OCI-LY7 (cell line): ENCODE data around the gene NFATC1. TPM values are rescaled to one million over a fixed set of nuclear protein-coding genes. Genes with fewer than 3 reads are reported as not detected.

ENCODE experiments used
- BruUV-seq: library from RNA; stranded (reverse); fragments of 400-500 nt; replicated peaks from 2 replicates; lab custom pipeline; 2021; lab: Mats Ljungman, UMichigan
- CTCF ChIA-PET: fragments of 300-600 bp; sonication (Branson Sonifier 250); formaldehyde crosslinking; loops from one replicate; lab custom pipeline; 2022; ENCODE audit warnings: antibody characterized with exemption; ENCODE audit not compliant: unreplicated experiment; lab: Charles Lee
- POLR2A ChIA-PET: fragments of 300-600 bp; sonication (Branson Sonifier 250); formaldehyde crosslinking; loops from one replicate; lab custom pipeline; 2022; ENCODE audit warnings: antibody characterized with exemption; lab: Charles Lee
- DNase-seq: peaks from one replicate; pipeline ENCODE4 v3.0.0-alpha.2; 2015; ENCODE audit warnings: low spot score
- H2AFZ ChIP-seq: fragments of 200-600 bp; sonication (generic), shearing (Covaris generic); 2 replicates; pipeline ENCODE4 v1.6.1; 2014; ENCODE audit warnings: mild to moderate bottlenecking, antibody characterized with exemption, low read length, moderate library complexity
- H3K27ac ChIP-seq: fragments of 200-600 bp; sonication (generic); 2 replicates; pipeline ENCODE4 v1.5.1; 2014; ENCODE audit warnings: mixed run types, low read depth, mild to moderate bottlenecking, moderate library complexity, low read length, inconsistent platforms; ENCODE audit not compliant: poor library complexity, severe bottlenecking
- H3K36me3 ChIP-seq: fragments of 200-600 bp; sonication (generic); 2 replicates; pipeline ENCODE4 v1.6.1; 2014; ENCODE audit warnings: mild to moderate bottlenecking, antibody characterized with exemption, low read length, moderate library complexity, mixed read lengths; ENCODE audit not compliant: insufficient read depth
- H3K4me1 ChIP-seq: fragments of 200-600 bp; sonication (generic); 2 replicates; pipeline ENCODE4 v1.5.1; 2014; ENCODE audit warnings: mild to moderate bottlenecking, low read length; ENCODE audit not compliant: insufficient read depth, poor library complexity, severe bottlenecking
- H3K4me2 ChIP-seq: fragments of 200-600 bp; sonication (generic); 2 replicates; pipeline ENCODE4 v1.6.1; 2014; ENCODE audit warnings: mild to moderate bottlenecking, low read length
- H3K4me3 ChIP-seq: fragments of 200-600 bp; sonication (generic); 2 replicates; pipeline ENCODE4 v1.5.1; 2014; ENCODE audit warnings: mild to moderate bottlenecking, low read depth, low read length; ENCODE audit not compliant: poor library complexity, severe bottlenecking
- H3K79me2 ChIP-seq: fragments of 200-600 bp; sonication (generic); 2 replicates; pipeline ENCODE4 v1.6.1; 2016; ENCODE audit warnings: low read depth, mild to moderate bottlenecking, low read length, moderate library complexity, mixed read lengths; ENCODE audit not compliant: insufficient read depth
- H3K9me2 ChIP-seq: fragments of 200-600 bp; sonication (generic); 2 replicates; pipeline ENCODE4 v1.6.1; 2016; ENCODE audit warnings: mild to moderate bottlenecking, low read length, mixed read lengths; ENCODE audit not compliant: insufficient read depth
- H3K9me3 ChIP-seq: fragments of 200-600 bp; sonication (generic); 2 replicates; pipeline ENCODE4 v1.6.1; 2014; ENCODE audit warnings: mild to moderate bottlenecking, mixed run types, low read length, mixed read lengths
- H4K20me1 ChIP-seq: fragments of 200-600 bp; sonication (generic); 2 replicates; pipeline ENCODE4 v1.6.1; 2014; ENCODE audit warnings: mild to moderate bottlenecking, antibody characterized with exemption, low read length, moderate library complexity, mixed read lengths; ENCODE audit not compliant: insufficient read depth
- CTCF ChIP-seq: fragments of 200-600 bp; sonication (generic); conservative IDR thresholded peaks from 2 replicates; pipeline ENCODE4 v1.5.1; 2014; ENCODE audit warnings: mild to moderate bottlenecking, antibody characterized with exemption, low read length, moderate library complexity, mixed read lengths
- EZH2phosphoT487 ChIP-seq: fragments of 200-600 bp; sonication (generic); IDR thresholded peaks from 2 replicates; pipeline ENCODE4 v1.6.1; 2018; ENCODE audit warnings: low read depth, borderline replicate concordance, mild to moderate bottlenecking, mixed run types, antibody characterized with exemption, low read length, moderate library complexity, mixed read lengths
- intact Hi-C: fragments of 100-400 bp; cut with micrococcal nuclease; formaldehyde crosslinking; loops from one replicate; pipeline ENCODE4 v1.10.0; 2022; ENCODE audit not compliant: unreplicated experiment
- total RNA-seq, 2 experiments: library from RNA; depleted of rRNA in 1 of 2; stranded (reverse); fragments of >200 nt in 1 of 2; shearing (Covaris generic) in 1 of 2; gene quantifications; 2 replicates each; pipeline ENCODE4 v1.2.3, GENCODE V29; 2014 to 2022

NFATC1 gene
- total RNA-seq, 2 experiments from 2014 or later, result 23.6 to 50.4 TPM

- no peaks in the 10 kb centered on the region for H3K9me2 ChIP-seq
- H3K4me1 ChIP-seq, result no peaks in the 10 kb centered on the region
- no peak for DNase-seq
- no peak overlapping the region for H2AFZ ChIP-seq
- CTCF ChIA-PET, result no interaction called here
- no peak overlapping the region for H3K4me2 ChIP-seq
- no peaks in the 10 kb centered on the region for H3K79me2 ChIP-seq
- no peak overlapping the region for H3K4me3 ChIP-seq
- H3K36me3 ChIP-seq, result peaks cover 30% of the 10 kb centered on the region
- TF ChIP-seq EZH2phosphoT487, result no peak
- no peaks in the 10 kb centered on the region for H3K9me3 ChIP-seq
- H3K27ac ChIP-seq, result no peak overlapping the region
- no TSS peak for BruUV-seq
- no peaks in the 10 kb centered on the region for H4K20me1 ChIP-seq
- intact Hi-C loops, result no loop called here
- POLR2A ChIA-PET, result no interaction called here
These were observed 54.8 kb downstream of the NFATC1 start for GRCh38 chr18:79450289-79451080.

- no peaks in the 10 kb centered on the region for H3K79me2 ChIP-seq
- TF ChIP-seq CTCF, result no peak
- TF ChIP-seq EZH2phosphoT487, result no peak
- intact Hi-C loops, result no loop called here
- DNase-seq, result no peak
- H3K9me3 ChIP-seq, result no peaks in the 10 kb centered on the region
- no peak overlapping the region for H3K27ac ChIP-seq
- BruUV-seq, result no TSS peak
- H3K4me3 ChIP-seq, result no peak overlapping the region
- ChIA-PET POLR2A (no interaction called here), CTCF (no interaction called here)
- no peaks in the 10 kb centered on the region for H4K20me1 ChIP-seq
- H3K4me1 ChIP-seq, result no peaks in the 10 kb centered on the region
- H3K9me2 ChIP-seq, result no peaks in the 10 kb centered on the region
- H2AFZ ChIP-seq, result no peak overlapping the region
- peaks cover 30% of the 10 kb centered on the region for H3K36me3 ChIP-seq
- no peak overlapping the region for H3K4me2 ChIP-seq
These were observed 55.8 kb downstream of the NFATC1 start for GRCh38 chr18:79451237-79452125.

GRCh38 chr18:79452190-79452990, 56.7 kb downstream of the NFATC1 start:
- Histone ChIP-seq H3K9me3 (no peaks in the 10 kb centered on the region), H3K9me2 (no peaks in the 10 kb centered on the region), H3K79me2 (no peaks in the 10 kb centered on the region), H4K20me1 (no peaks in the 10 kb centered on the region), H3K4me2 (no peak overlapping the region), H3K36me3 (peaks cover 30% of the 10 kb centered on the region), H3K27ac (no peak overlapping the region), H3K4me1 (no peaks in the 10 kb centered on the region), H2AFZ (no peak overlapping the region), H3K4me3 (no peak overlapping the region)
- TF ChIP-seq CTCF, result no peak
- no peak for TF ChIP-seq EZH2phosphoT487
- no TSS peak for BruUV-seq
- ChIA-PET POLR2A (no interaction called here), CTCF (no interaction called here)
- intact Hi-C loops, result no loop called here
- no peak for DNase-seq
